Measurements from ENCODE around the gene MYO1B. TPM values are rescaled to one million over a fixed set of nuclear protein-coding genes. Genes with fewer than 3 reads are reported as not detected.

MYO1B gene
- total RNA-seq, 1 experiment from 2014 or later = 95.6 TPM

DNA sequence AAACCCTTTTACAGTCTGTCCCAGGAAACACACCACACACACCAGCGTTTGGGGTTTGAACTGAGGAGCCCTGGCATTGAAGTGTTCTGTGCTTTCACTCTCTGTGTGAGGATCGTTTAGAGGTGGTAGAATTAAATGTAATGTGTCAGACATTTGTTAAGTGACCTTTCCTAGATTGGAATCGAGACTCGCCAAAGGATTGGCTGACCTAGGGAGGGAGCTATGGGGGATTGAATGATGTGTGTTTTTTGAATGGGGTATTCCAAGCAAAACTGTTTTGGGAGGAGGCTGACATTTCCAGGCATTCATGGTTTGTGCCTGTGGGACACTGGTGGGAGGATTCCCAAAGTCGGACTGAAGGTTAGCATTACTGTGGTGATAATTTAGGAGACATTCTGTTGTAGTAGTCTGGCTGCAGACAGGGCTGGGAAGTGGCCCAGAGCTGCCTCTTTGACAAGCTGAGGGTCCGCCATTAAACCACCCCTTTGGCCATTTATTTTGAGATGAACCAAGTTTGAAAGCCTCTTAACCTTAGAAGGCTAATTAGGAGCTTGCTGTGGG, 1.7 kb downstream of the MYO1B start:
- peak overlapping the region; percentile 82 for H3K4me3 ChIP-seq
- peaks cover 13% of the 10 kb centered on the region for H3K36me3 ChIP-seq
- H3K9me3 ChIP-seq = no peaks in the 10 kb centered on the region; the same call in 1 of the 2 replicates
- H3K27me3 ChIP-seq = no peaks in the 10 kb centered on the region
- DNase-seq = no peak

DNA sequence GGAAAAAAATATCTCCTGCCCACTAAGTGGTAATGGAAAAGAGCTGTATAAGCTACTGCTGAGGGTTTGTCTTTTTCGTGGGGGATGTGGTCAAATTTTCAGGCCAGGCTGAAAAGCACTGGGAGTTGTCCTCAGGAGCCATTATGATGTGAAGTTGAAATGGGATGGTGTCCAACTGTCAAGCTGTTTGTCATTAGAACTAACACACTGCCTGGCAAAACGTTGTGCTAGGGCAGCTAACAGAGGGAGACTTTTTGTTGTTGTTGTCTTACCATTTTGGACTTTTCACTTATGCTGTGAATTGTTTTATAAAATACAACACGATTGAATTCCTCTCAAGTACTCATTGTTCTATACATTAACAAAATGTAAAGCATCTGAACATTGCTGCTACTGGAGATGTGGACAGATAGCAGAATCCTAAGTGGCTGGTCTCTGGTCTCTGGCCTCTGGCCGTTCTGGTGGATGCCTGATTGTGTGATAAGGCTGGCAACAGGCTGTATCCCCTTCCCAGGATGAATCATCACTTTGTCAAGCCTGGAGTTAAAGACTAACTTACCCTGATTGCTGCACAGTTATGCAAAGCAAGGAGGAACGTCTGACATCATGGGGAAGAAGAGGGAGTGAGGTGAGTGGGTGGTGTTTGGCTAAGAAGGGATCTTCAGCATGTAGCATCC, 2.3 kb downstream of the MYO1B start:
- peak; percentile 76 for DNase-seq
- Histone ChIP-seq H3K36me3 (peaks cover 13% of the 10 kb centered on the region), H3K9me3 (no peaks in the 10 kb centered on the region; the same call in 1 of the 2 replicates), H3K4me3 (peak overlapping the region; percentile 82), H3K27me3 (no peaks in the 10 kb centered on the region)

DNA sequence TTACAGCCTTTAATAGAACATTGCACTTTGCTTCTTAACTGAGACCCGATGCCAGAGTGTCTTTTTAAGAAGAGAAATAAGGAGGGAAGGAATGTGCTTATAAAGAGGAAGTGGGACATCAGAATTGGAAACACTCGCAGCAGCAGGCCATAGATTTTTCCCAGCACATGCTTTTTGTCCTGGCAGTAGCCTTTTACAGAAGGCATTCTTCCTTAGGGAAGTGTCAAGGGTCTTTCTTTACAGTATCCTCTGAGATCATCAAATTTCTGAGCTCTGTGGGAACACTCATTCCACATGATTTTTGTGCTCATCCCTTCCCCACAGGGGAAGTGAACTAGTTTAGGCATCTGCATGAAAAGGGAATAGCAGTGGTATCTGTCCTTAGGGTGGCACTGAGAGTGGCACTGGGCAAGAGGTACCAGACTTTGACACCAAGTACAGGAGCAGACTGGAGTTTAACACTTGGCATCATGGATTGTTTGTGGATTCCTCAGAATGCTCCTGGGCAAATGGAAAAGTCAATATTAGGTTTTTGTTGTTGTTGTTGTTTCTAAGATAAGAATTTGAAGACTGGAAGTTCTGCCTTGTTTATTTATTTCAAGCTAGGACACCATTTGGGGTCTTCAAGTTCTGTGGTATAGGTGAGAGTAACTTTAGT, 4.1 kb downstream of the MYO1B start:
- Histone ChIP-seq H3K36me3 (peaks cover 13% of the 10 kb centered on the region), H3K9me3 (no peaks in the 10 kb centered on the region), H3K27me3 (no peaks in the 10 kb centered on the region), H3K4me3 (no peak overlapping the region)
- no peak for DNase-seq

DNA sequence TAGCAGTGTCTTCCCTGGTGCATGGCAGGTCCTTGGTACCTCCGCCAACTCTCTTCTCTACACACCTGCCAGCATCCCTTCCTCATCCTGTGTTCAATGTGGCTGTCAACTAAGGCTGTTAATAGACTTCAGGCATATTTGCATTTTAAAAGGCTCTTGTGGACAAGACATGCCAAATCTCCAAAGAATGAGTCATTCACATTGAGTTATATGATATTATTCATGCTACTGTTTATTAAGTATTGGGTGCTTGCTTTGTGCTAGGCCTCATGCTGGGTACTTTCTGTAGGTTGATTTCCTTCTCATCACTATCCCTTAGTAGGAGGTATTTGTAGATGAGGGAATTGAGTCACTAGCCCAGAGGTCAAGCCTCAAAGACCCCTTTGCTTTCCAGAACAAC, 5.2 kb downstream of the MYO1B start:
- no peak overlapping the region for H3K4me3 ChIP-seq
- no peak for DNase-seq
- H3K27me3 ChIP-seq = no peaks in the 10 kb centered on the region
- H3K36me3 ChIP-seq = peaks cover 18% of the 10 kb centered on the region
- H3K9me3 ChIP-seq = no peaks in the 10 kb centered on the region

DNA sequence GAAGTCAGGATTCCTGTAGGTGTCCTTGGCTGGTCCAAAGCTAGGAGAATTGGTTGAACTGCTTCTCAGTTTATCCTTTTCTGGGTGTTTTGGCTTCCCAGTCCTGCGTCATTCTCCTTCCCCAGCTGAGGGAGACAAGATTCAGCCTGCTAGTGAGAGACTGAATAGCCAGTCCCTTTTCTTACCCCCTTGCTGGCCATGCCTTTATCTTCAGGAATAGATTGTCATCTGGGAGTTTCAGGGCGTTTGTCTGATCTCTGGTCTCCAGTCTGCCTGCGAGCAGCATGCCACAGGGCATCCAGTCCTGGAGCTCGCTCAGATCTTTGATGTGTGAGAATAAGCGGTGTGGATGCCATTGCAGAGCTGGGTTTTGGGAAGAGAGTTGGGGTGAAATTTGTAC, 5.8 kb downstream of the MYO1B start:
- no peak for DNase-seq
- H3K4me3 ChIP-seq = no peak overlapping the region
- H3K9me3 ChIP-seq = no peaks in the 10 kb centered on the region
- peaks cover 20% of the 10 kb centered on the region for H3K36me3 ChIP-seq
- H3K27me3 ChIP-seq = no peaks in the 10 kb centered on the region

DNA sequence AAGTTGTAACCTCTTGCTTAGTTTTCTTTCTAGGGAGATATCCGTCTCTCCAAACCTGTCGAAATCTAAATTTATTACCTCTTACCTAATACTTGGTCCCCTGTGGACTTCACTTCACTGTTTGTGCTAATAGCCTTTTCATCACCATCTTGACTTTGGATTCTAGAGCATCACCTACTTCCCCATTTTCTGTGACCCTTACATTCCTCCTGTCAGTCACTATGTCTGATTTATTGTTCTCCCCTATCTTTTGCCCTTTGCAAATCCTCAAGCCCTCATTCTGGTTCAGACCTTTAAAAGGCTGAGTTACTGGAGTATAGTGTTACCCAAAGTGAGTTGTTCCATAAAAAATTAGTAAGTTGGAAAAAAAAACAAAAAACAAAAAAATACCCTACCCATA, 7.5 kb downstream of the MYO1B start:
- no peak overlapping the region for H3K4me3 ChIP-seq
- peaks cover 20% of the 10 kb centered on the region for H3K36me3 ChIP-seq
- no peaks in the 10 kb centered on the region for H3K27me3 ChIP-seq
- H3K9me3 ChIP-seq = no peaks in the 10 kb centered on the region
- no peak for DNase-seq

DNA sequence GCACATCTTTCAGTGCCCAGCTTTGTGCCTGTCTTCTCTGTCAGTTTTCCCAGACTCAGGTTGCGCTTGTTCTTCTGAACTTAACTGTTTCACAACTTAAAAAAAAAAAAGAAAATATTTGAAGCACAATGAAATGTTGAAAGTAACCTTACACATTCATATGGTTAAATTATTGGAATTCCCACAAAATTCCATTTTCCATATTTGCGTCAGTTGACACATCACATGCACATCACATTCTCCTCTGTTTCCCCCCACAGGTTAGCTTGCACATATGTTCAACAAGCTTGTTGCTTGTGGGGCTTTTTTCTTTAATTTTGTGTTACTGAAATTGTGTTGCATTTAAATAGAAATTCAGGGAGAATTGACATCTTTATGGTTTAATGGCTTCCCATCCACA, 8.3 kb downstream of the MYO1B start:
- H3K36me3 ChIP-seq = peaks cover 21% of the 10 kb centered on the region
- no peak for DNase-seq
- H3K27me3 ChIP-seq = no peaks in the 10 kb centered on the region
- H3K9me3 ChIP-seq = no peaks in the 10 kb centered on the region
- no peak overlapping the region for H3K4me3 ChIP-seq

DNA sequence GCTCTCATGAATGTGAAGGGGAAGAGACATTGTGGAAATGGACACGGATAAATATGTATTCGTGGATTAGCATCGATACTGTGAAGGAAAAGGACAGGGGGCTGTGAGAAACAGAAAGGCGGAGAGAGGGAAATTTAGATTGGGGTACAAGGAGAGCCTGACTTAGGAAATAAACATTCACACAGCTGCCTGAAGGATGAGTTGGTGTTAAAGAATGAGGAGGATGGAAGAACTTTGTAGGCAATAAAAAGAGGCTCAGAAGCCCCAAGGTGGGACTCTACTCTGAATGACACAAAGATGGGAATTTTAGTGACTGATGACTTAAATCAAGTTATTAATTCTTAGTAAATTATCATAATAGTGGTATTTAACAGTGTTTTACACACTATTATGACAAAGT, 10.1 kb downstream of the MYO1B start:
- peaks cover 14% of the 10 kb centered on the region for H3K36me3 ChIP-seq
- no peaks in the 10 kb centered on the region for H3K9me3 ChIP-seq
- H3K27me3 ChIP-seq = no peaks in the 10 kb centered on the region
- H3K4me3 ChIP-seq = no peak overlapping the region
- DNase-seq = no peak

DNA sequence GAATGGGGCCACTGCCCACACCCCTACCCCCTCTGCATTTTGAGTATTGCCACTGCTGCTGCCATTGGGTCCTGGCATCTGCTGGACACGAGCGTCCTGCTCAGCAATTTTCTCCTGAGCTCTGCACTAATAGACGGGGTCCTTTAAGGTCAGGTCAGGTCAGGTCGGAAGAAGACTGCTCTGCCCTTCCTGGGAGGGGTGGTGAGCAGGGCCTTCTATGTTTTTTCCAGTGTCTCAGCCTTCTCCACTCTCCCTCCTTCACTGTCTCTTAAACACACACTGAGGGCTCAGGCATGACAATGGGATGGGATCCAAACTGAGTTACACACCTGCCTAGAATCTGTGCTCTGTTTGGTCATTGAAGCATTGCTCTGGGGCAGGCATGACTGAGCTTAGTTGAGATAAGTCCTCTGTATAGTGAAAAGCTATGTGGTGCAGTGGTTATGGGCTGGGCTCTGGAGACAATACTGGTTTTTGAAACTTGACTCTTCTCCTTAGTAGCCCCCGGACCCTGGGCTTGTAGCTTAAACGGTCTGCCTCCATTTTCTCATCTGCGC, 10.6 kb downstream of the MYO1B start:
- H3K36me3 ChIP-seq = peaks cover 11% of the 10 kb centered on the region
- no peak overlapping the region for H3K4me3 ChIP-seq
- H3K9me3 ChIP-seq = no peaks in the 10 kb centered on the region
- no peaks in the 10 kb centered on the region for H3K27me3 ChIP-seq
- DNase-seq = no peak

DNA sequence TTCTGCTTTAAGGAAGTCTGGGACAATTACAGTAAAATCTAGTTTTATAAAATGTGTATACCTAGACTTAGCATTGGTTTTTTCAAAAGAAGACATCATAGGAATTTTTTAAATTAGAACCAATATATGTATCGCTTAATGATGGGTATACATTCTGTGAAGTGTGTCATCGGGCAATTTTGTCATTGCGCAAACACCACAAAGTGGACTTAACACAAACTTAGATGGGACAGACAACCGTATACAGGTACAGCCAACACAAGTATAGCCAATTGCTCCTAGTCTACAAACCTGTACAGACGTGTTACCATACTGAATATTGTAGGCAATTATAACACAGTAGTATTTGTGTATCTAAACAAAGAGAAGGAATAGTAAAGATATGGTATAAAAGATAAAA, 12.7 kb downstream of the MYO1B start:
- H3K9me3 ChIP-seq = no peaks in the 10 kb centered on the region
- H3K36me3 ChIP-seq = peaks cover 10% of the 10 kb centered on the region
- no peaks in the 10 kb centered on the region for H3K27me3 ChIP-seq
- no peak for DNase-seq
- H3K4me3 ChIP-seq = no peak overlapping the region

DNA sequence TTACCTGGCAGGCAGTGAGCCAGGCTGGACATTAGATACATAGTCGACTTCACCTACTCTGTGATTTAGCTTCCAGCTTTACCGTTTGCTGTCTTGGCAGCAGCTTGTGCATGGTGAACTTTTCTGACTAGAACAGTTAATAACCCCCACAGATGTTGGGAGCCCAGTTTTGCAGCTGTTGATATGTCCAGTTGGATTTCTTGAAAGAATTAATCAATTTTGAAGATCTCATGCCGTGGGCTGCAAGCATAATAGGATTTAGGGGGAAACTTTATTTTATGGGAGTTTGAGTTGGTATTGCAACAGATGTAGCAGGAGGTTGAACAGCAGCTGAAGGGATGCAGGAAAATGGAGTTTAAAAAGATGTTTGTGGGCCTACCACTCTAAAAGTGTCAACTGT, 13.8 kb downstream of the MYO1B start:
- DNase-seq = no peak
- Histone ChIP-seq H3K36me3 (peaks cover 10% of the 10 kb centered on the region), H3K4me3 (no peak overlapping the region), H3K27me3 (no peaks in the 10 kb centered on the region), H3K9me3 (no peaks in the 10 kb centered on the region)

DNA sequence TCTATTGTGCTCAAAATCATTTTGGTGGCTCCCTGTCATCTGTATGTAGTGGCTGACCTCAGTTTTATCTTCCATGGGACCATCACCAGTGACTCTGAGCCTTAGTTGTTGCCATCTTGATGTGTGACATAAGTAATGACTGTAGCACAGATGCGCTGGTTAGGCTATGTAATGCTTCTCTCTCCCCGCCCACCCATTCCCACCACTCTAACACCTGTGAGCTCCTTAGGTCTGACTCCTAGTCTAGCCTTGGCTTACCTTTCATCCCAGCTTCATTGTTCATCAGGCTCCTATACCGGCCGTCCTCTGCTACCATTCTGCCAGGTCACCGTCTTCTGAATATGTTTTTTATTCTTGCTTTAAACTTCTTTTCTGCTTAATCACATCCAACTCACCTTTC, 17.2 kb downstream of the MYO1B start:
- H3K9me3 ChIP-seq = no peaks in the 10 kb centered on the region
- H3K36me3 ChIP-seq = 0 out of 2 replicates have a peak, but pooled peaks cover 2% of the 10 kb centered on the region
- DNase-seq = no peak
- H3K27me3 ChIP-seq = no peaks in the 10 kb centered on the region
- H3K4me3 ChIP-seq = no peak overlapping the region

DNA sequence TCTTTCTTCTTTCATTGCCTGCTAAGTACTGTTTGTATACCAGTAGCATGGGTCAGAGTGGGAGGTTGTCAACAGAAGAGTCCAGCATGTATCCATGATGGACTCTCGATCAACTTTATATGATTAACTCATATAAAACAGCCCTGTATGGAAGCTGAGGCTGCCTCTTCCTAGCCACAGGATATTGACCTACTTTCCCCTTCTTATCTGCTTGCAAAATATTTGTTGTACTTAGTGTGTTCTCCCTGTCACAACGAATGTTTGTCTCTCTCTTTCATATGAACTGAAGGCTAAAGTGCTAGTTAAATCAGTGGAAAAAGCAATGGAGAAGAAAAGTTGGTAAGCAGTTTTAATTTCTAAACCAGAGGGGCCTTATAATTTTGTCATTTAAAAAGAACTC, 17.8 kb downstream of the MYO1B start:
- Histone ChIP-seq H3K9me3 (no peaks in the 10 kb centered on the region), H3K4me3 (no peak overlapping the region), H3K27me3 (no peaks in the 10 kb centered on the region), H3K36me3 (peaks cover 2% of the 10 kb centered on the region; the same call in 1 of the 2 replicates)
- no peak for DNase-seq

DNA sequence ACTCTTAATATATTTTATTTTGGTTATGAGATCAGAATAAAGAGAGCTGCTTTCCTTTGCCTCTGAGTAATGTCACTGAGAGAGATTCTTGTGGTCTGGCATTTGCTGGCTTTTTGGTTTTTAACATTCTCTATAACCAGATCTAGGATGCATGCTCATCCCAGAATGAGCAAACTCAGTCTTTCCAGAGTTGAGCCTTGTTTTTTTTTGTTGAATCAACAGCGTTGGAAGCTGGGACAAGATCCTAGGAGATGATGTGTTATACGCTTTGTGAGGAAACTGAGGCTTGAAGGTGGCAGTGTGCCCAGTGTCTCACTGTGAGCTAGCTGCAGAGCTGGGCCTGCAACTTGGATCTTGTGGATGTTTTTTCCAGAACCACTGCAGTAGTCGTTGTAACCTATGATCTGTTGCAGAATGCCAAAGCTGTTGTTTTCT, 19.5 kb downstream of the MYO1B start:
- no peaks in the 10 kb centered on the region; the same call in 1 of the 2 replicates for H3K36me3 ChIP-seq
- peak; percentile 74 for DNase-seq
- no peaks in the 10 kb centered on the region for H3K27me3 ChIP-seq
- no peak overlapping the region for H3K4me3 ChIP-seq
- H3K9me3 ChIP-seq = no peaks in the 10 kb centered on the region

DNA sequence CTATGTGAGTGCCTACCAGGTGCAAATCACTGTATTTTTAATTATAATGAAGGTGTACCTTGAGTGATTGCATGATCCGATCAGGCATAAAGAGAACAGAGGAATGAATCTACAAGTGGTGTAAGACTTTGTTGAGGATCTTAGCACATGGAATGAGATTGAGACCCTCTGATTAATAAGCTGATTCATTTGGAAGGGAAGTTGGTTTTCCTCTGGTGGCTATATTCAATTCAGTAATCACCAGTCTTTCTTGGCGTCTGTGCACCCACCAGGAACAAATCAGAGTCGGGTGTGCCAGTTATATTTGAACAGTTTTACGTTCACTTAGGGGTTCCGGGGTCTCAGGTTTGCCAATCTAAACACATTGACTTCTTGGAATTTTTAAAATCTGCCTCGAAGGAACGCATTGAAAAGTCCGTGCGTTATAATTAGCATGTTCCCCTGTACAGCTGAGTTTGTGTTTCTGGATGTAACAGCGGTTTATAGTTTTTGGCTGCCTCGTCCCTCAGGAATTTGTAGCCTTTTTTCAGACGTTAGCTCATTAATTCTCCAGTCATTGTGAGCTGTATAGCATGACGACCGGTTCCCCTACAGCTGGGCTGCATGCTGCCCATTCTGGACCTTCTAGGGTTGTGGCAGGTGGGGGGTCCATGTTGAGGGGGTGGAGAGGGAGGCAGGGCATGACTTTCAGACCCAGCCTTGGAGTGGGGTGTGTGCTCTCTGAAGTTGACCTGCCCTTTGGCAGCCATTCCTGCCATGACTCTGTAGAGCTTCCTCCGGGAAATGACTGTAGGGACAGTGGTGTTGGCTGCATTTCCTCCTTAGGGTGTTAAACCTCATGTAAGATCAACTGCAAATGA, 20.3 kb downstream of the MYO1B start:
- H3K27me3 ChIP-seq = no peaks in the 10 kb centered on the region
- no peaks in the 10 kb centered on the region; the same call in 1 of the 2 replicates for H3K36me3 ChIP-seq
- H3K4me3 ChIP-seq = peak overlapping the region; percentile 17
- no peaks in the 10 kb centered on the region for H3K9me3 ChIP-seq
- peak; percentile 82 for DNase-seq

DNA sequence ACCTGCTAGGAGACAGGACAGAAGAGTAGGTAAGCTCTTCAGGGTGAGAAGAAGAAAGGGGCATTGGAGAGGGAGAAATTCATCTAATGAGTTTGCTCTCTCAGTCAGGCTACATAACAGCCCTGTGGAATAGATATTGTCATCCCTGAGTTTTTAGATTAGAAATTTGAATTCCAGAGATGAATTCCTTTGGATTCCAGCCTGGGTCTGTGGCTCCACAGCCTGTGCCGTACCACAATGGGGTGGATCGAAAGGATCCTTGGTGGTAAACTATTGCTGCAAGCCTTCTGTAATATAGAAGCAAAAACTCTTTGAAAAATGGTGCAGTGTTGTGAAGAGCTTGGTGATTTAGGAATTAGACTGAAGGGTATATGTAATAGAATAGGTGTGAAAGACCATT, 21.0 kb downstream of the MYO1B start:
- no peaks in the 10 kb centered on the region; the same call in 1 of the 2 replicates for H3K36me3 ChIP-seq
- DNase-seq = no peak
- H3K27me3 ChIP-seq = no peaks in the 10 kb centered on the region
- peak overlapping the region; percentile 17; the same call in 1 of the 2 replicates for H3K4me3 ChIP-seq
- no peaks in the 10 kb centered on the region for H3K9me3 ChIP-seq

DNA sequence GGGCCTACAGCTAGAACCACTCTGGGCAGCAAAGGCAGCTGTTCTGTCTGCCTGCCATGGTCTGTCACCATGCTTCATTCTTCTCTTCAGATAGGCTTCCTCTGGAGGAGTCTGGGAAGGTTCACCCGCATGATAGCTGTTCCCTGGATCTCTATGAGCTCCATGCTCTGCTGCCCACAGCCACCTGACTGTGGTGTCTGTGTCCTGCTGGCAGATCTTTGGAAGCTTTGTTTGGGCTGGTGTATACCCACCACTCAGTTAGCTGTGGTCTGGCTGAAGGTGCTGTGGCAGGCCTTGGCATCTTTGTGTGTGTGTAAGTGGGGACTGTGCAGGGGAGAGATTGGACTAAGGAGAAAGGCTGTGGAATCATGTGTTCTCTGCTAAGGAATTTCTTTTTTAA, 23.4 kb downstream of the MYO1B start:
- no peaks in the 10 kb centered on the region for H3K27me3 ChIP-seq
- DNase-seq = no peak
- H3K36me3 ChIP-seq = no peaks in the 10 kb centered on the region; the same call in 1 of the 2 replicates
- H3K4me3 ChIP-seq = no peak overlapping the region
- H3K9me3 ChIP-seq = no peaks in the 10 kb centered on the region
